Panc1 (cell line): Measurements from ENCODE around the gene IGFN1. TPM values are rescaled to one million over a fixed set of nuclear protein-coding genes. Genes with fewer than 3 reads are reported as not detected.

ENCODE experiments used
- ATAC-seq: fragments of 200-7000 bp; cut with Tn5 transposase; 2 replicates; pipeline ENCODE4 v1.9.1; 2020; ENCODE audit warnings: mild to moderate bottlenecking, moderate library complexity
- BruUV-seq: library from RNA; stranded (reverse); fragments of 400-500 nt; replicated peaks from 2 replicates; lab custom pipeline; 2021; lab: Mats Ljungman, UMichigan
- CTCF ChIA-PET: fragments of 300-600 bp; sonication (Branson Sonifier 250); formaldehyde crosslinking; loops from one replicate; lab custom pipeline; 2022; ENCODE audit warnings: antibody characterized with exemption; lab: Charles Lee
- POLR2A ChIA-PET: fragments of 300-600 bp; sonication (Branson Sonifier 250); formaldehyde crosslinking; loops from one replicate; lab custom pipeline; 2022; ENCODE audit warnings: antibody characterized with exemption; lab: Charles Lee
- DNase-seq: peaks from one replicate; pipeline ENCODE4 v3.0.0-alpha.2; 2010; ENCODE audit warnings: low read depth, low spot score
- H3K27ac ChIP-seq: 2 replicates; pipeline ENCODE4 v1.5.1; 2011; ENCODE audit warnings: mild to moderate bottlenecking, low read length, inconsistent platforms
- H3K27me3 ChIP-seq: fragments of 200-500 bp; sonication (Bioruptor generic); 2 replicates; pipeline ENCODE4 v1.6.0; 2014; ENCODE audit warnings: low read length, inconsistent platforms; ENCODE audit not compliant: control insufficient read depth, insufficient read depth
- H3K36me3 ChIP-seq: fragments of 200-500 bp; sonication (Bioruptor generic); 2 replicates; pipeline ENCODE4 v1.5.1; 2014; ENCODE audit warnings: inconsistent platforms, mild to moderate bottlenecking, low read length, moderate library complexity; ENCODE audit not compliant: control insufficient read depth, insufficient read depth
- H3K4me1 ChIP-seq: 2 replicates; pipeline ENCODE4 v1.5.1; 2011; ENCODE audit warnings: inconsistent platforms, mild to moderate bottlenecking, low read length, moderate library complexity; ENCODE audit not compliant: control insufficient read depth, insufficient read depth
- H3K4me3 ChIP-seq, 2 experiments: 2 replicates each; pipeline ENCODE4 v1.5.1; 2011 to 2012; ENCODE audit warnings: low read depth in 2 of 2, low read length in 2 of 2, mild to moderate bottlenecking in 2 of 2, inconsistent platforms in 1 of 2, moderate library complexity in 1 of 2
- H3K9me3 ChIP-seq: fragments of 200-500 bp; sonication (Bioruptor generic); 2 replicates; pipeline ENCODE4 v1.5.1; 2014; ENCODE audit warnings: low read depth, mild to moderate bottlenecking, inconsistent platforms, low read length, moderate library complexity; ENCODE audit not compliant: control insufficient read depth, insufficient read depth
- CTCF ChIP-seq: fragments of 450-650 bp; IDR thresholded peaks from 2 replicates; pipeline ENCODE4 v1.5.1; 2017; ENCODE audit warnings: mild to moderate bottlenecking
- POLR2AphosphoS5 ChIP-seq: IDR thresholded peaks from 2 replicates; pipeline ENCODE4 v1.6.1; 2012; ENCODE audit warnings: mild to moderate bottlenecking, low read depth, low read length, moderate library complexity
- SIN3A ChIP-seq: IDR thresholded peaks from 2 replicates; pipeline ENCODE4 v1.6.1; 2012; ENCODE audit warnings: low read depth, mild to moderate bottlenecking, low read length, moderate library complexity, borderline replicate concordance; ENCODE audit not compliant: insufficient read depth
- TCF7L2 ChIP-seq: IDR thresholded peaks from 2 replicates; pipeline ENCODE4 v1.6.1; 2011; ENCODE audit warnings: mild to moderate bottlenecking, low read depth, low read length, inconsistent platforms
- in situ Hi-C: cut with HindIII; loops from 2 replicates; pipeline ENCODE4 v1.10.0; 2016; ENCODE audit warnings: low sequenced_read_pairs, low pct_unique_long_range_greater_than_20kb
- intact Hi-C: fragments of 100-400 bp; cut with micrococcal nuclease; formaldehyde crosslinking; loops from one replicate; pipeline ENCODE4 v1.10.0; 2022; ENCODE audit not compliant: unreplicated experiment
- total RNA-seq: library from RNA; stranded (reverse); gene quantifications from one replicate; pipeline ENCODE4 v1.2.1, GENCODE V29; 2021; ENCODE audit not compliant: unreplicated experiment
- TF ChIP-seq, protein P1 (sequence below), 2 experiments: IDR thresholded peaks; 2 replicates each; pipeline ENCODE4 v1.6.1; 2011 to 2012; ENCODE audit warnings: low read depth in 2 of 2, control low read depth in 1 of 2, low read length in 1 of 2, mild to moderate bottlenecking in 1 of 2, moderate library complexity in 1 of 2; ENCODE audit not compliant: insufficient read depth in 1 of 2

The IGFN1 gene
- total RNA-seq, 1 experiment from 2014 or later: not detected

DNA sequence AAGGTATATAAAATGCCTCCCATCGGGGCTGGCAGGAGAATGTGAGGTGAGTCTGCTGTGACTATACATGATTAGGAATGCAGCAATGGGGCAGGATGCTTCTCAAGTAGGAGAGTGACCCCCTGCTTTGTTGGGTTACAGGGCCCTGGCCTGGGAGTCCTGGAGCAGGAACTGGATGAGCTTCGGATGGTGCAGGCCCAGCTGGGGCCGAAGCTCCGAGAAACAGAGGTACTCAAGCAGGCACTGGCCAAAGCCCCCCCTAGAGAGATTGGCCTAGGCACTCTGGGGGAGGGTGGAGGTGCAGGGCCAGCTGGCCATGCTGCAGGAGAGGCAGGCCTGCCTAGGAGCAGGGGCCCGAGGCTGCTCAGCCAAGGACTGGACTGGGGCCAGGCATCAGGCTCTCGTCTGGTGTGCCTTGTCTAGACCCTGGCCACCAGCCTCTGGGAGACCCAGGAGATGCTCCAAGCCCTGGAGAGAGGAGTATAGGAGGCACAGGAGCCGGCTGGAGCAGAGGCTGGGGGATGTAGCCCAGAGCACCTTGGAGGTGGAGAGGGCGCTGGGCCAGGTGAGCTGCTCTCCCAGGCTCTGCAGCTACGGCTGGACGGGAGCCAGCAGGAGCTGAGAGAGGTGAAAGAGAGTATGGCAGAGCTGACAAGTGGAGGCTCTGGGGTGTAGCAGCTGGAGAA lies 59.8 kb downstream of the IGFN1 start:
- CTCF ChIA-PET: interaction anchor here (0.6 kb wide), 1 partner anchor 95 kb away, joined by 3 read pairs; no protein-coding TSS in a partner anchor
- no TSS peak for BruUV-seq
- TF ChIP-seq, protein P1, sequence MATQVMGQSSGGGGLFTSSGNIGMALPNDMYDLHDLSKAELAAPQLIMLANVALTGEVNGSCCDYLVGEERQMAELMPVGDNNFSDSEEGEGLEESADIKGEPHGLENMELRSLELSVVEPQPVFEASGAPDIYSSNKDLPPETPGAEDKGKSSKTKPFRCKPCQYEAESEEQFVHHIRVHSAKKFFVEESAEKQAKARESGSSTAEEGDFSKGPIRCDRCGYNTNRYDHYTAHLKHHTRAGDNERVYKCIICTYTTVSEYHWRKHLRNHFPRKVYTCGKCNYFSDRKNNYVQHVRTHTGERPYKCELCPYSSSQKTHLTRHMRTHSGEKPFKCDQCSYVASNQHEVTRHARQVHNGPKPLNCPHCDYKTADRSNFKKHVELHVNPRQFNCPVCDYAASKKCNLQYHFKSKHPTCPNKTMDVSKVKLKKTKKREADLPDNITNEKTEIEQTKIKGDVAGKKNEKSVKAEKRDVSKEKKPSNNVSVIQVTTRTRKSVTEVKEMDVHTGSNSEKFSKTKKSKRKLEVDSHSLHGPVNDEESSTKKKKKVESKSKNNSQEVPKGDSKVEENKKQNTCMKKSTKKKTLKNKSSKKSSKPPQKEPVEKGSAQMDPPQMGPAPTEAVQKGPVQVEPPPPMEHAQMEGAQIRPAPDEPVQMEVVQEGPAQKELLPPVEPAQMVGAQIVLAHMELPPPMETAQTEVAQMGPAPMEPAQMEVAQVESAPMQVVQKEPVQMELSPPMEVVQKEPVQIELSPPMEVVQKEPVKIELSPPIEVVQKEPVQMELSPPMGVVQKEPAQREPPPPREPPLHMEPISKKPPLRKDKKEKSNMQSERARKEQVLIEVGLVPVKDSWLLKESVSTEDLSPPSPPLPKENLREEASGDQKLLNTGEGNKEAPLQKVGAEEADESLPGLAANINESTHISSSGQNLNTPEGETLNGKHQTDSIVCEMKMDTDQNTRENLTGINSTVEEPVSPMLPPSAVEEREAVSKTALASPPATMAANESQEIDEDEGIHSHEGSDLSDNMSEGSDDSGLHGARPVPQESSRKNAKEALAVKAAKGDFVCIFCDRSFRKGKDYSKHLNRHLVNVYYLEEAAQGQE (IDR thresholded peaks at IDR 0.05; ENCODE audit: insufficient read depth in 1 of 2, low read depth in 2 of 2, low read length in 1 of 2): no peak
- TF ChIP-seq TCF7L2 (no peak), POLR2AphosphoS5 (no peak), SIN3A (no peak), CTCF (no peak)

GRCh38 chr1:201251411-201251810 lies 60.8 kb downstream of the IGFN1 start:
- peaks cover 2% of the 10 kb centered on the region; the same call in 1 of the 2 replicates for H3K27me3 ChIP-seq
- CTCF ChIA-PET: no interaction called here
- ATAC-seq (no peak), DNase-seq (no peak)
- no peak overlapping the region for H3K27ac ChIP-seq
- H3K36me3 ChIP-seq: no peaks in the 10 kb centered on the region
- in situ Hi-C loops (no loop called here), intact Hi-C loops (loop anchor here (5.0 kb wide), 1 partner anchor 96 kb away; no protein-coding TSS in a partner anchor)
- H3K4me3 ChIP-seq: no peak overlapping the region
- POLR2A ChIA-PET: no interaction called here
- no peaks in the 10 kb centered on the region for H3K4me1 ChIP-seq
- no TSS peak for BruUV-seq
- no peak for TF ChIP-seq POLR2AphosphoS5
- TF ChIP-seq CTCF: no peak
- no peak for TF ChIP-seq SIN3A
- no peaks in the 10 kb centered on the region for H3K9me3 ChIP-seq

More for the DNA sequence above, 59.8 kb downstream of the IGFN1 start:
- ATAC-seq (no peak), DNase-seq (no peak)
- no peak overlapping the region for H3K27ac ChIP-seq
- no peak overlapping the region for H3K4me3 ChIP-seq
- H3K4me1 ChIP-seq: no peaks in the 10 kb centered on the region
- H3K9me3 ChIP-seq: no peaks in the 10 kb centered on the region
- no peaks in the 10 kb centered on the region for H3K36me3 ChIP-seq
- in situ Hi-C loops: no loop called here
- POLR2A ChIA-PET: no interaction called here
- intact Hi-C loops: loop anchor here (5.0 kb wide), 1 partner anchor 97 kb away; no protein-coding TSS in a partner anchor
- H3K27me3 ChIP-seq: peaks cover 6% of the 10 kb centered on the region
